ENCODE measurements around the gene ACAD8. TPM values are rescaled to one million over a fixed set of nuclear protein-coding genes. Genes with fewer than 3 reads are reported as not detected.

ACAD8 gene
- polyA plus RNA-seq, 1 donor (not counting 4 experiments of a cell fraction or from before 2014, with no cell fraction given), result 21.7 TPM

GRCh38 chr11:134230339-134230738 lies 23.0 kb upstream of the ACAD8 start:
- TF ChIP-seq CTCF (optimal IDR thresholded peaks at IDR 0.05 in 1 of 3, IDR thresholded peaks at IDR 0.05 in 1 of 3, conservative IDR thresholded peaks at IDR 0.05 in 1 of 3; ENCODE audit: extremely low read depth in 1 of 3, insufficient read depth in 2 of 3, low read length in 3 of 3) (no peak), EZH2 (IDR thresholded peaks at IDR 0.05; ENCODE audit: low read length) (no peak)
- dilution Hi-C loops (cut with MboI; ENCODE audit: extremely low pct_ligation_motif_present, low sequenced_read_pairs), result no loop called here
- Histone ChIP-seq H3K9me1 (ENCODE audit: control insufficient read depth, extremely low read depth, insufficient read depth, low read length) (peaks cover 2% of the 10 kb centered on the region), H3K9ac (ENCODE audit: control insufficient read depth, extremely low read depth, insufficient read depth, low read length) (no peak overlapping the region), H4K20me1 (ENCODE audit: control insufficient read depth, extremely low read depth, insufficient read depth, low read length) (peaks cover 2% of the 10 kb centered on the region), H3K27ac (ENCODE audit: control insufficient read depth, insufficient read depth, low read length) (no peak overlapping the region), H3K4me1 (ENCODE audit: control insufficient read depth, extremely low read depth, insufficient read depth, low read length) (peaks cover 16% of the 10 kb centered on the region), H3K27me3 (ENCODE audit: control insufficient read depth, extremely low read depth, insufficient read depth, low read length) (no peaks in the 10 kb centered on the region), H3K36me3 (ENCODE audit: control insufficient read depth in 2 of 2, extremely low read depth in 1 of 2, insufficient read depth in 2 of 2, low read length in 2 of 2) (peaks cover 5 to 14% of the 10 kb centered on the region in 2 experiments), H3K9me3 (ENCODE audit: control insufficient read depth, low read depth, low read length) (no peaks in the 10 kb centered on the region), H3K4me2 (ENCODE audit: control insufficient read depth, extremely low read depth, insufficient read depth, low read depth, low read length) (no peak overlapping the region), H3K79me2 (ENCODE audit: control insufficient read depth, insufficient read depth, low read length) (peaks cover 78% of the 10 kb centered on the region), H3K4me3 (ENCODE audit: control insufficient read depth in 2 of 3, extremely low read depth in 1 of 3, insufficient read depth in 2 of 3, low read depth in 1 of 3, low read length in 3 of 3) (no peak overlapping the region), H2AFZ (ENCODE audit: control insufficient read depth, low read length) (no peak overlapping the region)
- DNase-seq (ENCODE audit: low read depth, low spot score), result no peak
- FAIRE-seq, result no peak

- H3K4me1 ChIP-seq (ENCODE audit: control insufficient read depth, extremely low read depth, insufficient read depth, low read length), result no peaks in the 10 kb centered on the region
- H3K27ac ChIP-seq (ENCODE audit: control insufficient read depth, insufficient read depth, low read length), result no peak overlapping the region
- no peak overlapping the region for H3K4me3 ChIP-seq (ENCODE audit: control insufficient read depth in 2 of 3, extremely low read depth in 1 of 3, insufficient read depth in 2 of 3, low read depth in 1 of 3, low read length in 3 of 3)
- H3K9me1 ChIP-seq (ENCODE audit: control insufficient read depth, extremely low read depth, insufficient read depth, low read length), result peaks cover 2% of the 10 kb centered on the region
- DNase-seq (ENCODE audit: low read depth, low spot score), result no peak
- peaks cover 6 to 13% of the 10 kb centered on the region in 2 experiments for H3K36me3 ChIP-seq (ENCODE audit: control insufficient read depth in 2 of 2, extremely low read depth in 1 of 2, insufficient read depth in 2 of 2, low read length in 2 of 2)
- FAIRE-seq, result no peak
- no peak overlapping the region for H3K4me2 ChIP-seq (ENCODE audit: control insufficient read depth, extremely low read depth, insufficient read depth, low read depth, low read length)
- dilution Hi-C loops (cut with MboI; ENCODE audit: extremely low pct_ligation_motif_present, low sequenced_read_pairs), result no loop called here
- TF ChIP-seq EZH2 (IDR thresholded peaks at IDR 0.05; ENCODE audit: low read length), result no peak
- TF ChIP-seq CTCF (optimal IDR thresholded peaks at IDR 0.05 in 1 of 3, IDR thresholded peaks at IDR 0.05 in 1 of 3, conservative IDR thresholded peaks at IDR 0.05 in 1 of 3; ENCODE audit: extremely low read depth in 1 of 3, insufficient read depth in 2 of 3, low read length in 3 of 3), result no peak
- no peaks in the 10 kb centered on the region for H3K27me3 ChIP-seq (ENCODE audit: control insufficient read depth, extremely low read depth, insufficient read depth, low read length)
- H4K20me1 ChIP-seq (ENCODE audit: control insufficient read depth, extremely low read depth, insufficient read depth, low read length), result peaks cover 2% of the 10 kb centered on the region
- peaks cover 60% of the 10 kb centered on the region for H3K79me2 ChIP-seq (ENCODE audit: control insufficient read depth, insufficient read depth, low read length)
- no peak overlapping the region for H3K9ac ChIP-seq (ENCODE audit: control insufficient read depth, extremely low read depth, insufficient read depth, low read length)
- no peak overlapping the region for H2AFZ ChIP-seq (ENCODE audit: control insufficient read depth, low read length)
- no peaks in the 10 kb centered on the region for H3K9me3 ChIP-seq (ENCODE audit: control insufficient read depth, low read depth, low read length)
Measured at GRCh38 chr11:134231958-134232659, 21.3 kb upstream of the ACAD8 start.

Data from keratinocyte (primary cell).